RWPE2 (cell line): ENCODE measurements around the gene LEO1.

Experiments used
- ATAC-seq: fragments of 200-7000 bp; cut with Tn5 transposase; 3 replicates; pipeline ENCODE4 v1.9.1; 2021; ENCODE audit warnings: low read depth
- DNase-seq: peaks from one replicate; pipeline ENCODE4 v3.0.0-alpha.2; 2020; ENCODE audit warnings: low spot score
- H3K27ac ChIP-seq: fragments of 450-650 bp; 2 replicates; pipeline ENCODE4 v1.5.1; 2017; ENCODE audit warnings: mild to moderate bottlenecking; ENCODE audit not compliant: poor library complexity, severe bottlenecking
- H3K27me3 ChIP-seq: fragments of 250-450 bp; sonication (Bioruptor Pico); 2 replicates; pipeline ENCODE4 v1.5.1; 2021; ENCODE audit warnings: mild to moderate bottlenecking, moderate library complexity; ENCODE audit not compliant: insufficient read depth, poor library complexity, severe bottlenecking
- H3K36me3 ChIP-seq: fragments of 250-450 bp; sonication (Bioruptor Pico); 2 replicates; pipeline ENCODE4 v1.5.1; 2020; ENCODE audit warnings: low read depth, mild to moderate bottlenecking, moderate library complexity
- H3K4me1 ChIP-seq: fragments of 250-450 bp; sonication (Bioruptor Pico); 2 replicates; pipeline ENCODE4 v1.5.1; 2021; ENCODE audit warnings: mild to moderate bottlenecking, moderate library complexity; ENCODE audit not compliant: insufficient read depth, poor library complexity, severe bottlenecking
- H3K4me3 ChIP-seq: fragments of 250-450 bp; sonication (Bioruptor Pico); 2 replicates; pipeline ENCODE4 v1.5.1; 2021; ENCODE audit warnings: mild to moderate bottlenecking, moderate library complexity; ENCODE audit not compliant: severe bottlenecking
- H3K9me3 ChIP-seq: fragments of 250-450 bp; sonication (Bioruptor Pico); 2 replicates; pipeline ENCODE4 v1.5.1; 2021; ENCODE audit warnings: mild to moderate bottlenecking, moderate library complexity; ENCODE audit not compliant: severe bottlenecking
- CTCF ChIP-seq: fragments of 450-650 bp; IDR thresholded peaks from one replicate; pipeline ENCODE4 v1.5.1; 2017; ENCODE audit warnings: mild to moderate bottlenecking, moderate library complexity; ENCODE audit not compliant: poor library complexity, severe bottlenecking

LEO1 gene

GRCh38 chr15:51955504-51955903 lies 16.1 kb downstream of the LEO1 start:
- Histone ChIP-seq H3K4me3 (no peak overlapping the region), H3K36me3 (peaks cover 98% of the 10 kb centered on the region), H3K27me3 (no peaks in the 10 kb centered on the region), H3K27ac (no peak overlapping the region), H3K9me3 (no peaks in the 10 kb centered on the region), H3K4me1 (no peaks in the 10 kb centered on the region)
- TF ChIP-seq CTCF: no peak
- no peak for DNase-seq
- ATAC-seq: no peak

- Histone ChIP-seq H3K27ac (no peak overlapping the region), H3K9me3 (no peaks in the 10 kb centered on the region), H3K36me3 (peaks cover 98% of the 10 kb centered on the region), H3K4me1 (no peaks in the 10 kb centered on the region), H3K27me3 (no peaks in the 10 kb centered on the region), H3K4me3 (no peak overlapping the region)
- ATAC-seq (no peak; the same call in 2 of the 3 replicates), DNase-seq (no peak)
- TF ChIP-seq CTCF: no peak
These were observed 18.8 kb downstream of the LEO1 start for GRCh38 chr15:51952805-51953204.

- DNase-seq (no peak), ATAC-seq (0 out of 3 replicates have a peak, but pooled peaks have one; percentile 11)
- no peak for TF ChIP-seq CTCF
- H3K4me1 ChIP-seq: no peaks in the 10 kb centered on the region
- H3K36me3 ChIP-seq: peaks cover 90% of the 10 kb centered on the region
- H3K27ac ChIP-seq: no peak overlapping the region
- H3K4me3 ChIP-seq: no peak overlapping the region
- no peaks in the 10 kb centered on the region for H3K27me3 ChIP-seq
- no peaks in the 10 kb centered on the region for H3K9me3 ChIP-seq
These were observed 24.5 kb downstream of the LEO1 start for GRCh38 chr15:51947124-51947523.

GRCh38 chr15:51939216-51939615 lies 32.4 kb downstream of the LEO1 start:
- no peak for TF ChIP-seq CTCF
- no peak overlapping the region for H3K27ac ChIP-seq
- no peaks in the 10 kb centered on the region for H3K27me3 ChIP-seq
- ATAC-seq (no peak), DNase-seq (no peak)
- peaks cover 5% of the 10 kb centered on the region for H3K4me1 ChIP-seq
- peaks cover 72% of the 10 kb centered on the region for H3K36me3 ChIP-seq
- no peaks in the 10 kb centered on the region for H3K9me3 ChIP-seq
- no peak overlapping the region for H3K4me3 ChIP-seq

- Histone ChIP-seq H3K9me3 (no peaks in the 10 kb centered on the region), H3K27ac (no peak overlapping the region)
These were observed 33.3 kb downstream of the LEO1 start for GRCh38 chr15:51938286-51938685.

More at GRCh38 chr15:51938286-51938685, 33.3 kb downstream of the LEO1 start:
- Histone ChIP-seq H3K4me1 (peaks cover 5% of the 10 kb centered on the region), H3K36me3 (peaks cover 65% of the 10 kb centered on the region), H3K27me3 (no peaks in the 10 kb centered on the region), H3K4me3 (no peak overlapping the region)
- ATAC-seq: no peak
- DNase-seq: no peak
- TF ChIP-seq CTCF: no peak
